ENCODE results near the gene KCNQ4.

Gene KCNQ4

GRCh38 chr1:40793617-40794016 lies 10.0 kb downstream of the KCNQ4 start:
- TF ChIP-seq POLR2A (IDR thresholded peaks at IDR 0.05; ENCODE audit: low read depth, low read length) (no peak), POLR2AphosphoS5 (IDR thresholded peaks at IDR 0.05; ENCODE audit: low read depth, low read length) (no peak), TAF1 (IDR thresholded peaks at IDR 0.05; ENCODE audit: borderline replicate concordance, low read depth, low read length) (no peak)
- no peak for DNase-seq (ENCODE audit: insufficient read length)
- FAIRE-seq, result no peak

GRCh38 chr1:40794048-40794447 lies 10.5 kb downstream of the KCNQ4 start:
- FAIRE-seq, result no peak
- TF ChIP-seq TAF1 (IDR thresholded peaks at IDR 0.05; ENCODE audit: borderline replicate concordance, low read depth, low read length) (no peak), POLR2AphosphoS5 (IDR thresholded peaks at IDR 0.05; ENCODE audit: low read depth, low read length) (no peak), POLR2A (IDR thresholded peaks at IDR 0.05; ENCODE audit: low read depth, low read length) (no peak)

GRCh38 chr1:40794974-40795715 lies 11.6 kb downstream of the KCNQ4 start:
- FAIRE-seq (no peak), DNase-seq (ENCODE audit: insufficient read length) (no peak)
- no peak for TF ChIP-seq TAF1 (IDR thresholded peaks at IDR 0.05; ENCODE audit: borderline replicate concordance, low read depth, low read length)
- no peak for TF ChIP-seq POLR2AphosphoS5 (IDR thresholded peaks at IDR 0.05; ENCODE audit: low read depth, low read length)
- TF ChIP-seq POLR2A (IDR thresholded peaks at IDR 0.05; ENCODE audit: low read depth, low read length), result no peak

More at GRCh38 chr1:40794048-40794447, 10.5 kb downstream of the KCNQ4 start:
- no peak for DNase-seq (ENCODE audit: insufficient read length)

- peak; percentile 91 for FAIRE-seq
- DNase-seq (ENCODE audit: insufficient read length), result no peak
- TF ChIP-seq POLR2A (IDR thresholded peaks at IDR 0.05; ENCODE audit: low read depth, low read length) (no peak), TAF1 (IDR thresholded peaks at IDR 0.05; ENCODE audit: borderline replicate concordance, low read depth, low read length) (no peak), POLR2AphosphoS5 (IDR thresholded peaks at IDR 0.05; ENCODE audit: low read depth, low read length) (no peak)
Observed at GRCh38 chr1:40795811-40796586, 12.4 kb downstream of the KCNQ4 start.

- FAIRE-seq (no peak), DNase-seq (ENCODE audit: insufficient read length) (no peak)
- TF ChIP-seq POLR2AphosphoS5 (IDR thresholded peaks at IDR 0.05; ENCODE audit: low read depth, low read length), result no peak
- TF ChIP-seq TAF1 (IDR thresholded peaks at IDR 0.05; ENCODE audit: borderline replicate concordance, low read depth, low read length), result no peak
- TF ChIP-seq POLR2A (IDR thresholded peaks at IDR 0.05; ENCODE audit: low read depth, low read length), result no peak
Observed at GRCh38 chr1:40796939-40797667, 13.5 kb downstream of the KCNQ4 start.

GRCh38 chr1:40797668-40798010 lies 14.1 kb downstream of the KCNQ4 start:
- no peak for DNase-seq (ENCODE audit: insufficient read length)
- TF ChIP-seq TAF1 (IDR thresholded peaks at IDR 0.05; ENCODE audit: borderline replicate concordance, low read depth, low read length) (no peak), POLR2A (IDR thresholded peaks at IDR 0.05; ENCODE audit: low read depth, low read length) (no peak), POLR2AphosphoS5 (IDR thresholded peaks at IDR 0.05; ENCODE audit: low read depth, low read length) (no peak)
- no peak for FAIRE-seq

GRCh38 chr1:40798366-40799281 lies 15.0 kb downstream of the KCNQ4 start:
- no peak for FAIRE-seq
- TF ChIP-seq TAF1 (IDR thresholded peaks at IDR 0.05; ENCODE audit: borderline replicate concordance, low read depth, low read length) (no peak), POLR2AphosphoS5 (IDR thresholded peaks at IDR 0.05; ENCODE audit: low read depth, low read length) (no peak), POLR2A (IDR thresholded peaks at IDR 0.05; ENCODE audit: low read depth, low read length) (no peak)
- DNase-seq (ENCODE audit: insufficient read length), result no peak

- TF ChIP-seq POLR2AphosphoS5 (IDR thresholded peaks at IDR 0.05; ENCODE audit: low read depth, low read length) (no peak), TAF1 (IDR thresholded peaks at IDR 0.05; ENCODE audit: borderline replicate concordance, low read depth, low read length) (no peak), POLR2A (IDR thresholded peaks at IDR 0.05; ENCODE audit: low read depth, low read length) (no peak)
- FAIRE-seq (no peak), DNase-seq (ENCODE audit: insufficient read length) (no peak)
Observed at GRCh38 chr1:40799351-40799867, 15.8 kb downstream of the KCNQ4 start.

- no peak for TF ChIP-seq TAF1 (IDR thresholded peaks at IDR 0.05; ENCODE audit: borderline replicate concordance, low read depth, low read length)
- TF ChIP-seq POLR2AphosphoS5 (IDR thresholded peaks at IDR 0.05; ENCODE audit: low read depth, low read length), result no peak
- no peak for TF ChIP-seq POLR2A (IDR thresholded peaks at IDR 0.05; ENCODE audit: low read depth, low read length)
- FAIRE-seq, result peak; percentile 66
- DNase-seq (ENCODE audit: insufficient read length), result no peak
Observed at GRCh38 chr1:40801742-40802077, 18.1 kb downstream of the KCNQ4 start.

GRCh38 chr1:40802078-40802741 lies 18.6 kb downstream of the KCNQ4 start:
- TF ChIP-seq POLR2AphosphoS5 (IDR thresholded peaks at IDR 0.05; ENCODE audit: low read depth, low read length) (no peak), TAF1 (IDR thresholded peaks at IDR 0.05; ENCODE audit: borderline replicate concordance, low read depth, low read length) (no peak), POLR2A (IDR thresholded peaks at IDR 0.05; ENCODE audit: low read depth, low read length) (no peak)
- peak; percentile 88 for DNase-seq (ENCODE audit: insufficient read length)
- peak; percentile 87 for FAIRE-seq

All from GM12892 (cell line).